Transverse colon (tissue), 3 donors: ENCODE data around the gene PDK3.

Source experiments
- POLR2A ChIP-seq: fragments of 450-650 bp; IDR thresholded peaks from one replicate; pipeline ENCODE4 v1.6.1; 2016; ENCODE audit warnings: antibody characterized with exemption, mild to moderate bottlenecking, moderate library complexity
- TF ChIP-seq, protein P1 (sequence below), 5 experiments: fragments of 200-600 bp in 3 of 5; fragments of 450-650 bp in 2 of 5; sonication (generic) in 3 of 5; IDR thresholded peaks; 1 replicate in 2 of 5; 2 replicates in 3 of 5; pipeline ENCODE4 v1.5.1; 2016 to 2017; ENCODE audit warnings: antibody characterized with exemption in 5 of 5, inconsistent platforms in 3 of 5, mild to moderate bottlenecking in 2 of 5, moderate library complexity in 1 of 5

DNA sequence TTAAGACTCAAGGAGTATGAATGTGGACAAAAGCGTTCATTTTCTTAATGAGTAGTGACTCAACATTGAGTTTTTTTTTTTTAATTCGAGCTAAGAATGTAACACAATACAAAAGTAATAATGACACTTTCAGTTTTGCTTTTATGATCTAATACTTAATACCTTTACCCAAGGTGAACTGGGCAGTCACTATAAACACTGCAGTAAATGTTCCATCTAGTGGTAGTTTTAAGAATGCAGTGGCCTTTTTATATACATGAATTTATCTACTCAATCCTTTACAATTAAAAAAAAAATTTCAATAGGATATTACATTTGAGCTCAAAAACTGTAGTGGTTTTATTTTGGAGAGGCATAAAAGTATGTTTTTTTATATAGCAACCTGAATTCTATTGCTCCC lies 33.9 kb downstream of the PDK3 start:
- TF ChIP-seq, protein P1, sequence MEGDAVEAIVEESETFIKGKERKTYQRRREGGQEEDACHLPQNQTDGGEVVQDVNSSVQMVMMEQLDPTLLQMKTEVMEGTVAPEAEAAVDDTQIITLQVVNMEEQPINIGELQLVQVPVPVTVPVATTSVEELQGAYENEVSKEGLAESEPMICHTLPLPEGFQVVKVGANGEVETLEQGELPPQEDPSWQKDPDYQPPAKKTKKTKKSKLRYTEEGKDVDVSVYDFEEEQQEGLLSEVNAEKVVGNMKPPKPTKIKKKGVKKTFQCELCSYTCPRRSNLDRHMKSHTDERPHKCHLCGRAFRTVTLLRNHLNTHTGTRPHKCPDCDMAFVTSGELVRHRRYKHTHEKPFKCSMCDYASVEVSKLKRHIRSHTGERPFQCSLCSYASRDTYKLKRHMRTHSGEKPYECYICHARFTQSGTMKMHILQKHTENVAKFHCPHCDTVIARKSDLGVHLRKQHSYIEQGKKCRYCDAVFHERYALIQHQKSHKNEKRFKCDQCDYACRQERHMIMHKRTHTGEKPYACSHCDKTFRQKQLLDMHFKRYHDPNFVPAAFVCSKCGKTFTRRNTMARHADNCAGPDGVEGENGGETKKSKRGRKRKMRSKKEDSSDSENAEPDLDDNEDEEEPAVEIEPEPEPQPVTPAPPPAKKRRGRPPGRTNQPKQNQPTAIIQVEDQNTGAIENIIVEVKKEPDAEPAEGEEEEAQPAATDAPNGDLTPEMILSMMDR (IDR thresholded peaks at IDR 0.05) = peak; percentile 52 to 71 (median 59)
- no peak for TF ChIP-seq POLR2A
